ENCODE measurements around the gene ATP8A2.

- TF ChIP-seq, protein P1, sequence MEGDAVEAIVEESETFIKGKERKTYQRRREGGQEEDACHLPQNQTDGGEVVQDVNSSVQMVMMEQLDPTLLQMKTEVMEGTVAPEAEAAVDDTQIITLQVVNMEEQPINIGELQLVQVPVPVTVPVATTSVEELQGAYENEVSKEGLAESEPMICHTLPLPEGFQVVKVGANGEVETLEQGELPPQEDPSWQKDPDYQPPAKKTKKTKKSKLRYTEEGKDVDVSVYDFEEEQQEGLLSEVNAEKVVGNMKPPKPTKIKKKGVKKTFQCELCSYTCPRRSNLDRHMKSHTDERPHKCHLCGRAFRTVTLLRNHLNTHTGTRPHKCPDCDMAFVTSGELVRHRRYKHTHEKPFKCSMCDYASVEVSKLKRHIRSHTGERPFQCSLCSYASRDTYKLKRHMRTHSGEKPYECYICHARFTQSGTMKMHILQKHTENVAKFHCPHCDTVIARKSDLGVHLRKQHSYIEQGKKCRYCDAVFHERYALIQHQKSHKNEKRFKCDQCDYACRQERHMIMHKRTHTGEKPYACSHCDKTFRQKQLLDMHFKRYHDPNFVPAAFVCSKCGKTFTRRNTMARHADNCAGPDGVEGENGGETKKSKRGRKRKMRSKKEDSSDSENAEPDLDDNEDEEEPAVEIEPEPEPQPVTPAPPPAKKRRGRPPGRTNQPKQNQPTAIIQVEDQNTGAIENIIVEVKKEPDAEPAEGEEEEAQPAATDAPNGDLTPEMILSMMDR (IDR thresholded peaks at IDR 0.05): no peak
- no peak for TF ChIP-seq POLR2A (IDR thresholded peaks at IDR 0.05)
Measured at GRCh38 chr13:26046639-26047038, 674.9 kb downstream of the ATP8A2 start.
